GM12891 (cell line): ENCODE data around the gene MYO5B.

Experiments
- DNase-seq: peaks from one replicate; pipeline ENCODE4 v3.0.0; 2011; ENCODE audit warnings: low spot score; ENCODE audit not compliant: insufficient read length
- FAIRE-seq: peaks from 2 replicates; lab custom pipeline; 2011; peaks lifted over from hg19 to GRCh38; lab: Jason Lieb, UNC
- PAX5 ChIP-seq: IDR thresholded peaks from 2 replicates; pipeline ENCODE4 v1.6.1; 2011; ENCODE audit warnings: low read length, moderate library complexity, mild to moderate bottlenecking; ENCODE audit not compliant: insufficient read depth, severe bottlenecking
- POLR2A ChIP-seq: IDR thresholded peaks from 2 replicates; pipeline ENCODE4 v1.6.1; 2011; ENCODE audit warnings: low read depth, low read length, control low read depth
- POLR2AphosphoS5 ChIP-seq: IDR thresholded peaks from 2 replicates; pipeline ENCODE4 v1.6.1; 2011; ENCODE audit warnings: low read depth, low read length, control low read depth
- POU2F2 ChIP-seq: IDR thresholded peaks from 2 replicates; pipeline ENCODE4 v1.6.1; 2011; ENCODE audit warnings: low read depth, mild to moderate bottlenecking, control low read depth, low read length, moderate library complexity
- SPI1 ChIP-seq: IDR thresholded peaks from 2 replicates; pipeline ENCODE4 v1.6.1; 2011; ENCODE audit warnings: low read depth, low read length, control low read depth
- TAF1 ChIP-seq: IDR thresholded peaks from 2 replicates; pipeline ENCODE4 v1.6.1; 2011; ENCODE audit warnings: low read depth, low read length, control low read depth

Gene MYO5B

GRCh38 chr18:49933530-49934128 lies 261.3 kb downstream of the MYO5B start:
- TF ChIP-seq POLR2AphosphoS5 (no peak), POLR2A (no peak), TAF1 (no peak), POU2F2 (no peak), PAX5 (no peak), SPI1 (no peak)
- no peak for DNase-seq
- FAIRE-seq, result no peak

- no peak for DNase-seq
- TF ChIP-seq SPI1 (no peak), POLR2AphosphoS5 (no peak), POLR2A (no peak), PAX5 (no peak), TAF1 (no peak)
- no peak for FAIRE-seq
Observed at GRCh38 chr18:49931760-49932159, 263.2 kb downstream of the MYO5B start.

GRCh38 chr18:49931179-49931578 lies 263.8 kb downstream of the MYO5B start:
- FAIRE-seq (no peak), DNase-seq (no peak)

GRCh38 chr18:49926106-49926745 lies 268.7 kb downstream of the MYO5B start:
- TF ChIP-seq PAX5 (no peak), SPI1 (no peak), POU2F2 (no peak), POLR2AphosphoS5 (no peak), POLR2A (no peak), TAF1 (no peak)
- FAIRE-seq, result no peak
- no peak for DNase-seq

More at GRCh38 chr18:49931179-49931578, 263.8 kb downstream of the MYO5B start:
- TF ChIP-seq TAF1 (no peak), POLR2AphosphoS5 (no peak), PAX5 (no peak), POU2F2 (no peak), POLR2A (no peak), SPI1 (no peak)

- FAIRE-seq (no peak), DNase-seq (no peak)
- no peak for TF ChIP-seq SPI1
- no peak for TF ChIP-seq POU2F2
- no peak for TF ChIP-seq POLR2AphosphoS5
- no peak for TF ChIP-seq POLR2A
- TF ChIP-seq PAX5, result no peak
- no peak for TF ChIP-seq TAF1
Observed at GRCh38 chr18:49924293-49924983, 270.5 kb downstream of the MYO5B start.

- FAIRE-seq, result no peak
- no peak for DNase-seq
- no peak for TF ChIP-seq POLR2A
- TF ChIP-seq POU2F2, result no peak
- no peak for TF ChIP-seq POLR2AphosphoS5
- no peak for TF ChIP-seq SPI1
- no peak for TF ChIP-seq PAX5
- no peak for TF ChIP-seq TAF1
Observed at GRCh38 chr18:49922228-49922627, 272.7 kb downstream of the MYO5B start.

- DNase-seq (no peak), FAIRE-seq (no peak)
- TF ChIP-seq POU2F2 (no peak), SPI1 (no peak), TAF1 (no peak), PAX5 (no peak), POLR2A (no peak), POLR2AphosphoS5 (no peak)
Observed at GRCh38 chr18:49921318-49921985, 273.5 kb downstream of the MYO5B start.

GRCh38 chr18:49920731-49921130 lies 274.2 kb downstream of the MYO5B start:
- DNase-seq, result no peak
- FAIRE-seq, result no peak
- TF ChIP-seq POU2F2, result no peak
- TF ChIP-seq PAX5, result peak; percentile 11

- no peak for FAIRE-seq
- no peak for DNase-seq
- TF ChIP-seq POU2F2 (no peak), SPI1 (no peak), PAX5 (no peak), POLR2AphosphoS5 (no peak), POLR2A (no peak), TAF1 (no peak)
Observed at GRCh38 chr18:49917742-49918141, 277.2 kb downstream of the MYO5B start.
